ENCODE measurements around the gene ATP2A2. TPM values are rescaled to one million over a fixed set of nuclear protein-coding genes. Genes with fewer than 3 reads are reported as not detected.
"Not testable (repeated sequence)": the region's sequence is repeated elsewhere in the genome, so short reads cannot be mapped to it uniquely, and the experiment has no call there.

The ATP2A2 gene
- total RNA-seq, 1 donor from 2014 or later: 185 TPM

GRCh38 chr12:110372056-110372425 lies 91.0 kb downstream of the ATP2A2 start:
- TF ChIP-seq CTCF (IDR thresholded peaks at IDR 0.05): no peak
- H3K27me3 ChIP-seq: no peaks in the 10 kb centered on the region
- H3K9me3 ChIP-seq: no peaks in the 10 kb centered on the region
- peak overlapping the region; percentile 64 to 78 for H3K27ac ChIP-seq
- intact Hi-C loops (cut with DNase I): loop anchor here (5.0 kb wide), 1 partner anchor 90 kb away; the partner anchor contains the start of gene ATP2A2
- H3K36me3 ChIP-seq: peaks cover 10 to 27% of the 10 kb centered on the region in 2 donors
- H3K4me3 ChIP-seq: no peak overlapping the region
- H3K4me1 ChIP-seq: peaks cover 6 to 54% of the 10 kb centered on the region in 2 donors
- no peak for DNase-seq (ENCODE audit: low spot score in 2 of 2)

GRCh38 chr12:110373025-110373424 lies 92.0 kb downstream of the ATP2A2 start:
- Histone ChIP-seq H3K9me3 (no peaks in the 10 kb centered on the region), H3K4me3 (no peak overlapping the region), H3K27ac (peak overlapping the region; percentile 64 to 78), H3K27me3 (no peaks in the 10 kb centered on the region), H3K36me3 (peaks cover 16 to 37% of the 10 kb centered on the region in 2 donors), H3K4me1 (peaks cover 0 to 45% of the 10 kb centered on the region in 2 donors)
- intact Hi-C loops (cut with DNase I): loop anchor here (5.0 kb wide), 1 partner anchor 91 kb away; the partner anchor contains the start of gene ATP2A2
- DNase-seq (ENCODE audit: low spot score in 2 of 2): no peak
- no peak for TF ChIP-seq CTCF (IDR thresholded peaks at IDR 0.05)

GRCh38 chr12:110373425-110373824 lies 92.4 kb downstream of the ATP2A2 start:
- Histone ChIP-seq H3K27ac (peak overlapping the region; percentile 64 to 78), H3K36me3 (peaks cover 16 to 40% of the 10 kb centered on the region in 2 donors), H3K27me3 (no peaks in the 10 kb centered on the region), H3K9me3 (no peaks in the 10 kb centered on the region), H3K4me1 (peaks cover 0 to 44% of the 10 kb centered on the region in 2 donors), H3K4me3 (no peak overlapping the region)
- intact Hi-C loops (cut with DNase I): loop anchor here (5.0 kb wide), 1 partner anchor 91 kb away; the partner anchor contains the start of gene ATP2A2
- no peak for TF ChIP-seq CTCF (IDR thresholded peaks at IDR 0.05)
- DNase-seq (ENCODE audit: low spot score in 2 of 2): no peak

GRCh38 chr12:110373962-110374611 lies 93.0 kb downstream of the ATP2A2 start:
- TF ChIP-seq CTCF (IDR thresholded peaks at IDR 0.05): no peak
- intact Hi-C loops (cut with DNase I): loop anchor here (5.0 kb wide), 1 partner anchor 92 kb away; the partner anchor contains the start of gene ATP2A2
- Histone ChIP-seq H3K27me3 (no peaks in the 10 kb centered on the region), H3K36me3 (peaks cover 16 to 40% of the 10 kb centered on the region in 2 donors), H3K4me1 (peaks cover 0 to 43% of the 10 kb centered on the region in 2 donors), H3K4me3 (no peak overlapping the region), H3K27ac (peak overlapping the region; percentile 64 to 78), H3K9me3 (no peaks in the 10 kb centered on the region)
- no peak for DNase-seq (ENCODE audit: low spot score in 2 of 2)

GRCh38 chr12:110378131-110378790 lies 97.2 kb downstream of the ATP2A2 start:
- H3K9me3 ChIP-seq; H3K4me3 ChIP-seq; intact Hi-C loops (cut with DNase I); H3K27me3 ChIP-seq; DNase-seq (ENCODE audit: low spot score in 2 of 2): not testable (repeated sequence)
- H3K4me1 ChIP-seq: peaks cover 0 to 28% of the 10 kb centered on the region in 2 donors
- peak overlapping the region; percentile 83 to 85 for H3K27ac ChIP-seq
- peaks cover 34 to 70% of the 10 kb centered on the region in 2 donors for H3K36me3 ChIP-seq

GRCh38 chr12:110379197-110379596 lies 98.2 kb downstream of the ATP2A2 start:
- intact Hi-C loops (cut with DNase I): no loop called here
- Histone ChIP-seq H3K27ac (peak overlapping the region; percentile 83 to 85), H3K4me3 (no peak overlapping the region), H3K27me3 (no peaks in the 10 kb centered on the region), H3K4me1 (peaks cover 0 to 18% of the 10 kb centered on the region in 2 donors), H3K9me3 (no peaks in the 10 kb centered on the region), H3K36me3 (peaks cover 34 to 63% of the 10 kb centered on the region in 2 donors)
- no peak for TF ChIP-seq CTCF (IDR thresholded peaks at IDR 0.05)
- DNase-seq (ENCODE audit: low spot score in 2 of 2): no peak

Measured in ascending aorta (tissue), 2 donors.